Transverse colon (tissue), 4 donors: ENCODE results near the gene MYO16. TPM values are rescaled to one million over a fixed set of nuclear protein-coding genes. Genes with fewer than 3 reads are reported as not detected.

Experiments used
- DNase-seq: peaks from one replicate; pipeline ENCODE4 v3.0.0-alpha.2; 2019
- H3K27ac ChIP-seq, 4 donors: fragments of 200-600 bp; sonication (generic); 2 replicates each; pipeline ENCODE4 v1.5.1; 2016 to 2018; ENCODE audit warnings: inconsistent platforms in 4 of 4
- H3K27me3 ChIP-seq: fragments of 200-600 bp; sonication (generic); 2 replicates; pipeline ENCODE4 v1.5.1; 2017; ENCODE audit warnings: inconsistent platforms
- H3K36me3 ChIP-seq, 4 donors: fragments of 200-600 bp; sonication (generic); 2 replicates each; pipeline ENCODE4 v1.5.1; 2017 to 2019; ENCODE audit warnings: inconsistent platforms in 4 of 4
- H3K4me1 ChIP-seq, 4 donors: fragments of 200-600 bp; sonication (generic); 2 replicates each; pipeline ENCODE4 v1.5.1; 2017 to 2020; ENCODE audit warnings: inconsistent platforms in 4 of 4
- H3K4me3 ChIP-seq, 4 donors: fragments of 200-600 bp; sonication (generic); 1 replicate in 1 of 4; 2 replicates in 3 of 4; pipeline versions ENCODE4 v1.5.1 to v1.6.1; 2017 to 2019; ENCODE audit warnings: inconsistent platforms in 4 of 4
- H3K9me3 ChIP-seq, 2 donors: fragments of 200-600 bp; sonication (generic); 2 replicates each; pipeline ENCODE4 v1.5.1; 2017 to 2019; ENCODE audit warnings: inconsistent platforms in 2 of 2
- CTCF ChIP-seq, 5 experiments: fragments of 200-600 bp in 3 of 5; fragments of 450-650 bp in 2 of 5; sonication (generic) in 3 of 5; IDR thresholded peaks; 1 replicate in 2 of 5; 2 replicates in 3 of 5; pipeline ENCODE4 v1.5.1; 2016 to 2017; ENCODE audit warnings: antibody characterized with exemption in 5 of 5, inconsistent platforms in 3 of 5, mild to moderate bottlenecking in 2 of 5, moderate library complexity in 1 of 5
- EP300 ChIP-seq: sonication (generic); formaldehyde crosslinking; IDR thresholded peaks from one replicate; pipeline ENCODE4 v1.6.1; 2017; ENCODE audit warnings: antibody characterized with exemption, low read depth
- POLR2A ChIP-seq: fragments of 450-650 bp; IDR thresholded peaks from one replicate; pipeline ENCODE4 v1.6.1; 2016; ENCODE audit warnings: antibody characterized with exemption, mild to moderate bottlenecking, moderate library complexity
- POLR2AphosphoS5 ChIP-seq, 3 donors: sonication (generic); formaldehyde crosslinking; IDR thresholded peaks; one replicate each; pipeline ENCODE4 v1.6.1; 2016; ENCODE audit warnings: antibody characterized with exemption in 3 of 3
- WGBS, 2 donors: methylation state at CpG; one replicate each; pipeline ENCODE4 v1.1.5; 2018; ENCODE audit warnings: low coverage in 1 of 2; 5-methylcytosine and 5-hydroxymethylcytosine counted together
- in situ Hi-C, 4 donors: fragments of 200-750 bp; cut with MboI; loops; one replicate each; pipeline versions ENCODE4 v1.15.0 to v1.15.1; 2017; ENCODE audit warnings: low sequenced_read_pairs in 3 of 4, low pct_ligation_motif_present in 1 of 4, low pct_unique_long_range_greater_than_20kb in 1 of 4
- intact Hi-C: fragments of 100-400 bp; cut with DNase I; formaldehyde crosslinking; loops from one replicate; pipeline ENCODE4 v1.15.1; 2023; ENCODE audit warnings: low total_unique reads
- total RNA-seq, 4 donors: library from RNA; depleted of rRNA; stranded (reverse); fragments of >200 nt; gene quantifications; one replicate each; pipeline ENCODE4 v1.1.0, GENCODE V29; 2016

Gene MYO16
- total RNA-seq, 4 donors from 2014 or later: under 0.01 to 3.4 TPM; not detected in 2

DNA sequence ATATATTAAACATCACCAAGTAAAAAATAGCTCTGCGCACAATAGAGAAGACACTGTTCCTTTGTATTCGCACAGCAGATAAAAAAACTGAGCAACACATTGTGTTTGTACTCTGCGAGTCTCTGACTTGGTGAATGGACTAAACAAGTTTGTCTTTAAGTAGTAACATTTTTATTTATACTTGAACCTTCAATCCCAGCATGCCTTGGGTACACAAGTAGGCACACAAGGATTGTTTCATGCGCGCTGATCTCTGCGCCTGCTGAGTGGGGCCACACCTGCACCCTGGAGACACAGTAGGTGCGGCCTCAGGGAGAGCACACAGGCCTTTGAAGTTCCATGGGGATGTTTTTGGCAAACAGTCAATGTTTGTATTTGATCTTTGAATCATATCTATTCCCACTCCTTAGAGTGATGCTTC lies 318.9 kb downstream of the MYO16 start:
- Histone ChIP-seq H3K9me3 (no peaks in the 10 kb centered on the region), H3K36me3 (no peaks in the 10 kb centered on the region), H3K4me1 (no peaks in the 10 kb centered on the region), H3K27ac (no peak overlapping the region), H3K27me3 (no peaks in the 10 kb centered on the region), H3K4me3 (no peak overlapping the region)
- TF ChIP-seq CTCF (IDR thresholded peaks at IDR 0.05): no peak
- TF ChIP-seq POLR2A: no peak
- no peak for TF ChIP-seq POLR2AphosphoS5 (IDR thresholded peaks at IDR 0.05)
- no peak for TF ChIP-seq EP300
- intact Hi-C loops (no loop called here), in situ Hi-C loops (no loop called here)
- no peak for DNase-seq
- WGBS, 2 donors: 76 to 85% methylated on average over 5 to 7 of the region's 7 CpGs

- H3K27ac ChIP-seq: no peak overlapping the region
- in situ Hi-C loops: loop anchor here in 3 of 4 donors (25.0 kb wide), 3 partner anchors 837 to 1462 kb away; partner anchors contain the start of gene IRS2 (in 1 of the 3)
- H3K4me3 ChIP-seq: no peak overlapping the region
- intact Hi-C loops: no loop called here
- no peaks in the 10 kb centered on the region for H3K36me3 ChIP-seq
- TF ChIP-seq POLR2A (no peak), EP300 (no peak), POLR2AphosphoS5 (IDR thresholded peaks at IDR 0.05) (no peak), CTCF (IDR thresholded peaks at IDR 0.05) (no peak)
- no peaks in the 10 kb centered on the region for H3K27me3 ChIP-seq
- DNase-seq: no peak
- H3K4me1 ChIP-seq: no peaks in the 10 kb centered on the region
- 80 to 84% methylated on average over 8 of the region's 8 CpGs for WGBS, 2 donors
- no peaks in the 10 kb centered on the region for H3K9me3 ChIP-seq
These were observed 321.1 kb downstream of the MYO16 start for GRCh38 chr13:108950333-108951010.

- whole genome bisulfite sequencing, 2 donors: 87 to 88% methylated on average over 5 of the region's 5 CpGs
These were observed 326.3 kb downstream of the MYO16 start for GRCh38 chr13:108955741-108956140.

More at GRCh38 chr13:108955741-108956140, 326.3 kb downstream of the MYO16 start:
- in situ Hi-C loops: loop anchor here in 3 of 4 donors (25.0 kb wide), 3 partner anchors 832 to 1457 kb away; partner anchors contain the start of gene IRS2 (in 1 of the 3)
- H3K4me1 ChIP-seq: no peaks in the 10 kb centered on the region
- intact Hi-C loops: no loop called here
- DNase-seq: no peak
- no peaks in the 10 kb centered on the region for H3K36me3 ChIP-seq
- H3K27ac ChIP-seq: no peak overlapping the region
- H3K4me3 ChIP-seq: no peak overlapping the region
- no peaks in the 10 kb centered on the region for H3K9me3 ChIP-seq
- TF ChIP-seq CTCF (IDR thresholded peaks at IDR 0.05): no peak
- TF ChIP-seq EP300: no peak
- no peak for TF ChIP-seq POLR2A
- no peak for TF ChIP-seq POLR2AphosphoS5 (IDR thresholded peaks at IDR 0.05)
- no peaks in the 10 kb centered on the region for H3K27me3 ChIP-seq
